ENCODE measurements around the gene NEDD8. TPM values are rescaled to one million over a fixed set of nuclear protein-coding genes. Genes with fewer than 3 reads are reported as not detected.

NEDD8 gene
- polyA plus RNA-seq, 6 donors from 2014 or later, result 306 to 385 (median 326) TPM

Other genes with a start within 250 kb of the NEDD8 start
- 10 to 100 TPM in 5 of 6 donors, 1 to 10 TPM in 1; 8.6 to 18.3 (median 16.9) TPM for gene DHRS4L2, start 243.4 kb downstream of the NEDD8 start, polyA plus RNA-seq (ENCODE audit: low read depth in 6 of 6)
- under 1 TPM in 2 of 6 donors, not detected in 4; 0.10 to 0.11 TPM for gene CARMIL3, start 180.4 kb downstream of the NEDD8 start, polyA plus RNA-seq (ENCODE audit: low read depth in 6 of 6)
- 1 to 10 TPM in 1 of 6 donors, not detected in 5; 1.1 TPM for gene CPNE6, start 160.8 kb downstream of the NEDD8 start, polyA plus RNA-seq (ENCODE audit: low read depth in 6 of 6)
- 10 to 100 TPM; 26.5 to 48.0 (median 36.8) TPM for gene PCK2, start 138.1 kb downstream of the NEDD8 start, polyA plus RNA-seq (ENCODE audit: low read depth in 6 of 6)
- gene DCAF11, start 117.6 kb downstream of the NEDD8 start, polyA plus RNA-seq (ENCODE audit: low read depth in 6 of 6), result 100 to 1,000 TPM in 1 of 6 donors, 10 to 100 TPM in 5; 65.8 to 106 (median 78.5) TPM
- 1 to 10 TPM; 2.3 to 8.9 (median 6.4) TPM for gene NRL, start 117.4 kb downstream of the NEDD8 start, polyA plus RNA-seq (ENCODE audit: low read depth in 6 of 6)
- gene FITM1, start 101.7 kb downstream of the NEDD8 start, polyA plus RNA-seq (ENCODE audit: low read depth in 6 of 6), result 1 to 10 TPM in 1 of 6 donors, under 1 TPM in 4, not detected in 1; 0.29 to 1.4 (median 0.53) TPM
- gene PSME1, start 96.2 kb downstream of the NEDD8 start, polyA plus RNA-seq (ENCODE audit: low read depth in 6 of 6), result 100 to 1,000 TPM; 704 to 932 (median 769) TPM
- 10 to 100 TPM in 2 of 6 donors, 1 to 10 TPM in 4; 5.9 to 15.3 (median 9.2) TPM for gene EMC9, start 90.8 kb downstream of the NEDD8 start, polyA plus RNA-seq (ENCODE audit: low read depth in 6 of 6)
- gene PSME2, start 85.8 kb downstream of the NEDD8 start, polyA plus RNA-seq (ENCODE audit: low read depth in 6 of 6), result 100 to 1,000 TPM; 257 to 514 (median 294) TPM
- 10 to 100 TPM; 21.0 to 47.2 (median 32.1) TPM for gene RNF31, start 84.9 kb downstream of the NEDD8 start, polyA plus RNA-seq (ENCODE audit: low read depth in 6 of 6)
- gene IRF9, start 71.1 kb downstream of the NEDD8 start, polyA plus RNA-seq (ENCODE audit: low read depth in 6 of 6), result 100 to 1,000 TPM in 3 of 6 donors, 10 to 100 TPM in 3; 86.7 to 140 (median 97.2) TPM
- gene REC8, start 60.3 kb downstream of the NEDD8 start, polyA plus RNA-seq (ENCODE audit: low read depth in 6 of 6), result 1 to 10 TPM; 3.6 to 9.6 (median 6.9) TPM
- 10 to 100 TPM in 5 of 6 donors, 1 to 10 TPM in 1; 5.4 to 19.0 (median 12.6) TPM for gene IPO4, start 43.6 kb downstream of the NEDD8 start, polyA plus RNA-seq (ENCODE audit: low read depth in 6 of 6)
- gene TM9SF1, start 36.9 kb downstream of the NEDD8 start, polyA plus RNA-seq (ENCODE audit: low read depth in 6 of 6), result 10 to 100 TPM; 34.5 to 43.9 (median 37.0) TPM
- gene TSSK4, start 26.7 kb downstream of the NEDD8 start, polyA plus RNA-seq (ENCODE audit: low read depth in 6 of 6), result 1 to 10 TPM in 3 of 6 donors, under 1 TPM in 2, not detected in 1; 0.36 to 1.7 (median 1.4) TPM
- gene CHMP4A, start 18.9 kb downstream of the NEDD8 start, polyA plus RNA-seq (ENCODE audit: low read depth in 6 of 6), result 100 to 1,000 TPM; 139 to 167 (median 157) TPM
- 10 to 100 TPM; 32.7 to 48.2 (median 37.3) TPM for gene MDP1, start 16.3 kb downstream of the NEDD8 start, polyA plus RNA-seq (ENCODE audit: low read depth in 6 of 6)
- 100 to 1,000 TPM in 3 of 6 donors, 10 to 100 TPM in 3; 90.3 to 120 (median 99.2) TPM for gene GMPR2, start 562 bp upstream of the NEDD8 start, polyA plus RNA-seq (ENCODE audit: low read depth in 6 of 6)
- gene TINF2, start 10.3 kb upstream of the NEDD8 start, polyA plus RNA-seq (ENCODE audit: low read depth in 6 of 6), result 100 to 1,000 TPM; 238 to 289 (median 254) TPM
- gene TGM1, start 30.8 kb upstream of the NEDD8 start, polyA plus RNA-seq (ENCODE audit: low read depth in 6 of 6), result not detected
- gene RABGGTA, start 39.2 kb upstream of the NEDD8 start, polyA plus RNA-seq (ENCODE audit: low read depth in 6 of 6), result 10 to 100 TPM; 22.2 to 36.2 (median 22.8) TPM
- gene DHRS1, start 67.4 kb upstream of the NEDD8 start, polyA plus RNA-seq (ENCODE audit: low read depth in 6 of 6), result 10 to 100 TPM; 20.4 to 38.5 (median 29.3) TPM
- gene NOP9, start 67.5 kb upstream of the NEDD8 start, polyA plus RNA-seq (ENCODE audit: low read depth in 6 of 6), result 1 to 10 TPM in 5 of 6 donors, under 1 TPM in 1; 0.83 to 2.4 (median 1.3) TPM
- 10 to 100 TPM in 1 of 6 donors, 1 to 10 TPM in 5; 4.9 to 10.4 (median 8.1) TPM for gene CIDEB, start 75.6 kb upstream of the NEDD8 start, polyA plus RNA-seq (ENCODE audit: low read depth in 6 of 6)
- gene LTB4R2, start 77.8 kb upstream of the NEDD8 start, polyA plus RNA-seq (ENCODE audit: low read depth in 6 of 6), result 1 to 10 TPM in 1 of 6 donors, under 1 TPM in 5; 0.28 to 1.2 (median 0.69) TPM
- gene LTB4R, start 79.1 kb upstream of the NEDD8 start, polyA plus RNA-seq (ENCODE audit: low read depth in 6 of 6), result 1 to 10 TPM; 1.4 to 2.4 (median 2.1) TPM
- under 1 TPM in 3 of 6 donors, not detected in 3; 0.29 to 0.53 (median 0.32) TPM for gene ADCY4, start 102.7 kb upstream of the NEDD8 start, polyA plus RNA-seq (ENCODE audit: low read depth in 6 of 6)
- gene RIPK3, start 107.6 kb upstream of the NEDD8 start, polyA plus RNA-seq (ENCODE audit: low read depth in 6 of 6), result 10 to 100 TPM in 2 of 6 donors, 1 to 10 TPM in 3, not detected in 1; 7.7 to 12.9 (median 9.3) TPM
- under 1 TPM in 2 of 6 donors, not detected in 4; 0.19 to 0.43 TPM for gene NFATC4, start 135.8 kb upstream of the NEDD8 start, polyA plus RNA-seq (ENCODE audit: low read depth in 6 of 6)
- gene NYNRIN, start 166.6 kb upstream of the NEDD8 start, polyA plus RNA-seq (ENCODE audit: low read depth in 6 of 6), result under 1 TPM in 2 of 6 donors, not detected in 4; 0.05 to 0.14 TPM
- 1 to 10 TPM in 5 of 6 donors, under 1 TPM in 1; 0.70 to 2.6 (median 2.1) TPM for gene CBLN3, start 197.3 kb upstream of the NEDD8 start, polyA plus RNA-seq (ENCODE audit: low read depth in 6 of 6)
- 10 to 100 TPM; 22.8 to 39.8 (median 24.0) TPM for gene KHNYN, start 197.6 kb upstream of the NEDD8 start, polyA plus RNA-seq (ENCODE audit: low read depth in 6 of 6)
- gene SDR39U1, start 210.4 kb upstream of the NEDD8 start, polyA plus RNA-seq (ENCODE audit: low read depth in 6 of 6), result 100 to 1,000 TPM in 2 of 6 donors, 10 to 100 TPM in 4; 79.5 to 106 (median 87.5) TPM